ENCODE measurements around the gene DAG1.

The DAG1 gene

GRCh38 chr3:49566312-49566711 lies 96.2 kb downstream of the DAG1 start:
- H3K27me3 ChIP-seq (ENCODE audit: insufficient read depth, poor library complexity, severe bottlenecking): peaks cover 5% of the 10 kb centered on the region
- no peak for DNase-seq (ENCODE audit: low read depth in 1 of 2, low spot score in 1 of 2)
- no peak overlapping the region for H3K4me3 ChIP-seq (replicated peaks; ENCODE audit: insufficient read depth, low read length)
- TF ChIP-seq REST (IDR thresholded peaks at IDR 0.05; ENCODE audit: insufficient replicate concordance, low read depth) (no peak), GABPA (IDR thresholded peaks at IDR 0.05; ENCODE audit: low read depth) (no peak), CTCF (IDR thresholded peaks at IDR 0.05; ENCODE audit: insufficient read depth, low read length) (no peak)
- H3K27ac ChIP-seq (replicated peaks): no peak overlapping the region

- TF ChIP-seq GABPA (IDR thresholded peaks at IDR 0.05; ENCODE audit: low read depth) (no peak), REST (IDR thresholded peaks at IDR 0.05; ENCODE audit: insufficient replicate concordance, low read depth) (no peak), POLR2AphosphoS5 (IDR thresholded peaks at IDR 0.05; ENCODE audit: low read depth) (no peak), CTCF (IDR thresholded peaks at IDR 0.05; ENCODE audit: insufficient read depth, low read length) (no peak), SPI1 (IDR thresholded peaks at IDR 0.05; ENCODE audit: borderline replicate concordance, low read depth) (no peak)
Measured at GRCh38 chr3:49567406-49567805, 97.3 kb downstream of the DAG1 start.

GRCh38 chr3:49568965-49569364 lies 98.9 kb downstream of the DAG1 start:
- no peak overlapping the region for H3K27ac ChIP-seq (replicated peaks)
- H3K4me3 ChIP-seq (replicated peaks; ENCODE audit: insufficient read depth, low read length): no peak overlapping the region
- TF ChIP-seq POLR2AphosphoS5 (IDR thresholded peaks at IDR 0.05; ENCODE audit: low read depth) (no peak), GABPA (IDR thresholded peaks at IDR 0.05; ENCODE audit: low read depth) (no peak), REST (IDR thresholded peaks at IDR 0.05; ENCODE audit: insufficient replicate concordance, low read depth) (no peak), CTCF (IDR thresholded peaks at IDR 0.05; ENCODE audit: insufficient read depth, low read length) (no peak), SPI1 (IDR thresholded peaks at IDR 0.05; ENCODE audit: borderline replicate concordance, low read depth) (no peak)
- no peaks in the 10 kb centered on the region for H3K27me3 ChIP-seq (ENCODE audit: insufficient read depth, poor library complexity, severe bottlenecking)
- no peak for DNase-seq (ENCODE audit: low read depth in 1 of 2, low spot score in 1 of 2)

More at GRCh38 chr3:49567406-49567805, 97.3 kb downstream of the DAG1 start:
- DNase-seq (ENCODE audit: low read depth in 1 of 2, low spot score in 1 of 2): no peak
- Histone ChIP-seq H3K27ac (replicated peaks) (no peak overlapping the region), H3K4me3 (replicated peaks; ENCODE audit: insufficient read depth, low read length) (no peak overlapping the region), H3K27me3 (ENCODE audit: insufficient read depth, poor library complexity, severe bottlenecking) (peaks cover under 1% of the 10 kb centered on the region)
